Measurements from ENCODE around the gene CCDC50.

GRCh38 chr3:191355406-191355805, 26.2 kb downstream of the CCDC50 start:
- TF ChIP-seq, protein P1, sequence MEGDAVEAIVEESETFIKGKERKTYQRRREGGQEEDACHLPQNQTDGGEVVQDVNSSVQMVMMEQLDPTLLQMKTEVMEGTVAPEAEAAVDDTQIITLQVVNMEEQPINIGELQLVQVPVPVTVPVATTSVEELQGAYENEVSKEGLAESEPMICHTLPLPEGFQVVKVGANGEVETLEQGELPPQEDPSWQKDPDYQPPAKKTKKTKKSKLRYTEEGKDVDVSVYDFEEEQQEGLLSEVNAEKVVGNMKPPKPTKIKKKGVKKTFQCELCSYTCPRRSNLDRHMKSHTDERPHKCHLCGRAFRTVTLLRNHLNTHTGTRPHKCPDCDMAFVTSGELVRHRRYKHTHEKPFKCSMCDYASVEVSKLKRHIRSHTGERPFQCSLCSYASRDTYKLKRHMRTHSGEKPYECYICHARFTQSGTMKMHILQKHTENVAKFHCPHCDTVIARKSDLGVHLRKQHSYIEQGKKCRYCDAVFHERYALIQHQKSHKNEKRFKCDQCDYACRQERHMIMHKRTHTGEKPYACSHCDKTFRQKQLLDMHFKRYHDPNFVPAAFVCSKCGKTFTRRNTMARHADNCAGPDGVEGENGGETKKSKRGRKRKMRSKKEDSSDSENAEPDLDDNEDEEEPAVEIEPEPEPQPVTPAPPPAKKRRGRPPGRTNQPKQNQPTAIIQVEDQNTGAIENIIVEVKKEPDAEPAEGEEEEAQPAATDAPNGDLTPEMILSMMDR (IDR thresholded peaks at IDR 0.05; ENCODE audit: borderline replicate concordance, extremely low read depth, low read length, poor library complexity, severe bottlenecking): no peak
- no peak for TF ChIP-seq EZH2 (IDR thresholded peaks at IDR 0.05; ENCODE audit: borderline replicate concordance, low read depth, low read length, severe bottlenecking)
